H9 (cell line): ENCODE results near the gene RMRP. TPM values are rescaled to one million over a fixed set of nuclear protein-coding genes. Genes with fewer than 3 reads are reported as not detected.

Experiments
- DNase-seq: peaks from one replicate; pipeline ENCODE4 v3.0.0-alpha.2; 2017
- H2AFZ ChIP-seq: one replicate; pipeline ENCODE4 v1.6.1; 2013; ENCODE audit warnings: mild to moderate bottlenecking, low read length, control low read depth, moderate library complexity
- H2AK5ac ChIP-seq: 2 replicates; pipeline ENCODE4 v1.6.1; 2013; ENCODE audit warnings: low read length, control low read depth, mixed read lengths; ENCODE audit not compliant: insufficient read length
- H2BK120ac ChIP-seq: one replicate; pipeline ENCODE4 v1.6.1; 2013; ENCODE audit warnings: low read depth, mild to moderate bottlenecking, low read length, control low read depth, inconsistent platforms; ENCODE audit not compliant: poor library complexity, severe bottlenecking
- H2BK12ac ChIP-seq: 2 replicates; pipeline ENCODE4 v1.6.1; 2013; ENCODE audit warnings: low read length, control low read depth, mixed read lengths, low read depth; ENCODE audit not compliant: insufficient read length
- H2BK15ac ChIP-seq: 2 replicates; pipeline ENCODE4 v1.6.1; 2013; ENCODE audit warnings: low read depth, low read length, control low read depth
- H2BK20ac ChIP-seq: one replicate; pipeline ENCODE4 v1.6.1; 2013; ENCODE audit warnings: low read depth, mild to moderate bottlenecking, low read length, control low read depth, inconsistent platforms; ENCODE audit not compliant: poor library complexity, severe bottlenecking
- H2BK5ac ChIP-seq: 2 replicates; pipeline ENCODE4 v1.6.1; 2013; ENCODE audit warnings: low read length, control low read depth, mixed read lengths; ENCODE audit not compliant: insufficient read length
- H3K14ac ChIP-seq: 2 replicates; pipeline ENCODE4 v1.6.1; 2013; ENCODE audit warnings: low read length, control low read depth; ENCODE audit not compliant: insufficient read depth
- H3K18ac ChIP-seq: 2 replicates; pipeline ENCODE4 v1.6.1; 2013; ENCODE audit warnings: low read depth, mild to moderate bottlenecking, mixed read lengths, low read length, control low read depth; ENCODE audit not compliant: insufficient read length
- H3K23ac ChIP-seq: 2 replicates; pipeline ENCODE4 v1.6.1; 2013; ENCODE audit warnings: low read length, control low read depth, mixed read lengths, low read depth; ENCODE audit not compliant: insufficient read length
- H3K23me2 ChIP-seq: 2 replicates; pipeline ENCODE4 v1.6.1; 2013; ENCODE audit warnings: low read depth, mild to moderate bottlenecking, mixed read lengths, low read length, control low read depth; ENCODE audit not compliant: insufficient read length, poor library complexity, severe bottlenecking
- H3K27ac ChIP-seq: 2 replicates; pipeline ENCODE4 v1.5.1; 2013; ENCODE audit warnings: low read length, control low read depth, mixed read lengths, low read depth; ENCODE audit not compliant: insufficient read length
- H3K27me3 ChIP-seq: 2 replicates; pipeline ENCODE4 v1.6.1; 2013; ENCODE audit warnings: low read length, control low read depth, inconsistent platforms; ENCODE audit not compliant: insufficient read depth
- H3K4ac ChIP-seq: 2 replicates; pipeline ENCODE4 v1.6.1; 2013; ENCODE audit warnings: low read depth, mild to moderate bottlenecking, control low read depth, inconsistent platforms, low read length, moderate library complexity
- H3K4me1 ChIP-seq: 2 replicates; pipeline ENCODE4 v1.6.1; 2013; ENCODE audit warnings: low read length, control low read depth, inconsistent platforms; ENCODE audit not compliant: insufficient read depth
- H3K4me2 ChIP-seq: 2 replicates; pipeline ENCODE4 v1.6.1; 2013; ENCODE audit warnings: low read length, control low read depth, mixed read lengths; ENCODE audit not compliant: insufficient read length, insufficient read depth
- H3K56ac ChIP-seq: 2 replicates; pipeline ENCODE4 v1.6.1; 2013; ENCODE audit warnings: low read depth, mild to moderate bottlenecking, mixed read lengths, low read length, control low read depth; ENCODE audit not compliant: insufficient read length
- H3K79me1 ChIP-seq: 2 replicates; pipeline ENCODE4 v1.6.1; 2013; ENCODE audit warnings: low read depth, mild to moderate bottlenecking, moderate library complexity, low read length, control low read depth, inconsistent platforms; ENCODE audit not compliant: insufficient read depth, poor library complexity, severe bottlenecking
- H3K79me2 ChIP-seq: 2 replicates; pipeline ENCODE4 v1.6.1; 2013; ENCODE audit warnings: low read length, control low read depth, inconsistent platforms; ENCODE audit not compliant: insufficient read depth
- H3K9ac ChIP-seq: 2 replicates; pipeline ENCODE4 v1.6.1; 2013; ENCODE audit warnings: low read length, control low read depth, mixed read lengths; ENCODE audit not compliant: insufficient read length; ENCODE audit errors: extremely low read depth
- H3K9me3 ChIP-seq: one replicate; pipeline ENCODE4 v1.6.1; 2013; ENCODE audit warnings: low read depth, low read length, inconsistent platforms; ENCODE audit not compliant: control insufficient read depth
- H3T11ph ChIP-seq: one replicate; pipeline ENCODE4 v1.6.1; 2013; ENCODE audit warnings: mild to moderate bottlenecking, low read length, control low read depth, inconsistent platforms
- H4K20me1 ChIP-seq: one replicate; pipeline ENCODE4 v1.6.1; 2013; ENCODE audit not compliant: control insufficient read depth, insufficient read length, insufficient read depth
- H4K5ac ChIP-seq: 2 replicates; pipeline ENCODE4 v1.6.1; 2013; ENCODE audit warnings: low read depth, mild to moderate bottlenecking, mixed read lengths, low read length, control low read depth; ENCODE audit not compliant: insufficient read length
- H4K8ac ChIP-seq: replicated peaks from 2 replicates; pipeline ENCODE4 v1.6.1; 2013; ENCODE audit warnings: low read length, control low read depth, mixed read lengths, low read depth; ENCODE audit not compliant: insufficient read length
- H4K91ac ChIP-seq: 2 replicates; pipeline ENCODE4 v1.6.1; 2013; ENCODE audit warnings: low read depth, mild to moderate bottlenecking, moderate library complexity, mixed read lengths, low read length, control low read depth; ENCODE audit not compliant: insufficient read length
- H3K27ac Mint-ChIP-seq, 3 experiments: 2 replicates in 2 of 3; 3 replicates in 1 of 3; pipeline ENCODE4 v1.8.0; 2020 to 2021; ENCODE audit warnings: mixed read lengths in 3 of 3, mild to moderate bottlenecking in 1 of 3, moderate library complexity in 1 of 3
- H3K27me3 Mint-ChIP-seq: 2 replicates; pipeline ENCODE4 v1.8.0; 2021; ENCODE audit warnings: low read depth, mild to moderate bottlenecking, moderate library complexity, mixed read lengths
- H3K36me3 Mint-ChIP-seq, 3 experiments: 2 replicates in 2 of 3; 3 replicates in 1 of 3; pipeline ENCODE4 v1.8.0; 2020 to 2021; ENCODE audit warnings: low read depth in 3 of 3, mixed read lengths in 3 of 3; ENCODE audit not compliant: insufficient read depth in 1 of 3
- H3K4me1 Mint-ChIP-seq, 2 experiments: 2 replicates each; pipeline ENCODE4 v1.8.0; 2020; ENCODE audit warnings: mixed read lengths in 2 of 2
- H3K4me3 Mint-ChIP-seq, 2 experiments: 2 replicates in 1 of 2; 3 replicates in 1 of 2; pipeline ENCODE4 v1.8.0; 2020 to 2021; ENCODE audit warnings: mild to moderate bottlenecking in 2 of 2, mixed read lengths in 2 of 2, moderate library complexity in 1 of 2
- H3K9me3 Mint-ChIP-seq, 2 experiments: 2 replicates in 1 of 2; 3 replicates in 1 of 2; pipeline ENCODE4 v1.8.0; 2020; ENCODE audit warnings: mild to moderate bottlenecking in 2 of 2, mixed read lengths in 2 of 2, moderate library complexity in 1 of 2
- CTCF ChIP-seq: fragments of 200-600 bp; sonication (generic); conservative IDR thresholded peaks from 3 replicates; pipeline ENCODE4 v1.8.0; 2021; ENCODE audit warnings: antibody characterized with exemption, mild to moderate bottlenecking
- WGBS: extraction: QIAGEN DNeasy Blood & Tissue Kit; methylation state at CpG from one replicate; pipeline ENCODE4 v1.1.7; 2013; ENCODE audit warnings: missing lambda C conversion rate, low lambda C conversion rate, mixed read lengths; ENCODE audit not compliant: insufficient read length; ENCODE audit errors: extremely low coverage; 5-methylcytosine and 5-hydroxymethylcytosine counted together
- total RNA-seq: library from RNA; stranded (reverse); gene quantifications from 2 replicates; pipeline ENCODE4 v1.2.1, GENCODE V29; 2021

The RMRP gene
- total RNA-seq, 1 experiment from 2014 or later: 18,417 TPM

- Histone ChIP-seq H3K4ac (no peak overlapping the region), H3K79me1 (no peaks in the 10 kb centered on the region), H3K4me1 (no peaks in the 10 kb centered on the region), H2BK12ac (no peak overlapping the region), H3K23ac (no peak overlapping the region), H2BK5ac (no peak overlapping the region), H4K20me1 (no peaks in the 10 kb centered on the region), H2BK15ac (no peak overlapping the region), H2BK120ac (no peak overlapping the region), H2BK20ac (no peak overlapping the region), H4K8ac (no peak overlapping the region), H3T11ph (no peak overlapping the region), H3K9me3 (no peaks in the 10 kb centered on the region), H3K27me3 (no peaks in the 10 kb centered on the region), H3K4me2 (no peak overlapping the region), H3K23me2 (no peaks in the 10 kb centered on the region), H3K14ac (no peak overlapping the region), H2AK5ac (no peak overlapping the region), H2AFZ (no peak overlapping the region), H3K79me2 (no peaks in the 10 kb centered on the region), H3K56ac (no peak overlapping the region), H3K9ac (no peak overlapping the region), H3K18ac (no peak overlapping the region), H3K27ac (no peak overlapping the region), H4K91ac (no peak overlapping the region), H4K5ac (no peak overlapping the region)
- no peak for TF ChIP-seq CTCF
- H3K9me3 Mint-ChIP-seq: no peaks in the 10 kb centered on the region
- no peak overlapping the region for H3K27ac Mint-ChIP-seq
- H3K27me3 Mint-ChIP-seq: no peaks in the 10 kb centered on the region; the same call in 1 of the 2 replicates
- no peaks in the 10 kb centered on the region for H3K4me1 Mint-ChIP-seq
- WGBS: no CpG with 5 or more reads among the region's 5 CpGs
- no peak overlapping the region for H3K4me3 Mint-ChIP-seq
- no peak for DNase-seq
- no peaks in the 10 kb centered on the region for H3K36me3 Mint-ChIP-seq
Observed at GRCh38 chr9:35629597-35629996, 28.2 kb downstream of the RMRP start.
